ENCODE measurements around the gene ZNF221. TPM values are rescaled to one million over a fixed set of nuclear protein-coding genes. Genes with fewer than 3 reads are reported as not detected.
A peak's percentile ranks its signal among the peaks of the same experiment; 100 is the strongest.

Gene ZNF221
- total and polyA plus RNA-seq, 10 of the 15 experiments (the other 5 are each of a cell fraction or from before 2014, with no cell fraction given), result 0.15 to 1.7 (median 0.45) TPM; not detected in 1

DNA sequence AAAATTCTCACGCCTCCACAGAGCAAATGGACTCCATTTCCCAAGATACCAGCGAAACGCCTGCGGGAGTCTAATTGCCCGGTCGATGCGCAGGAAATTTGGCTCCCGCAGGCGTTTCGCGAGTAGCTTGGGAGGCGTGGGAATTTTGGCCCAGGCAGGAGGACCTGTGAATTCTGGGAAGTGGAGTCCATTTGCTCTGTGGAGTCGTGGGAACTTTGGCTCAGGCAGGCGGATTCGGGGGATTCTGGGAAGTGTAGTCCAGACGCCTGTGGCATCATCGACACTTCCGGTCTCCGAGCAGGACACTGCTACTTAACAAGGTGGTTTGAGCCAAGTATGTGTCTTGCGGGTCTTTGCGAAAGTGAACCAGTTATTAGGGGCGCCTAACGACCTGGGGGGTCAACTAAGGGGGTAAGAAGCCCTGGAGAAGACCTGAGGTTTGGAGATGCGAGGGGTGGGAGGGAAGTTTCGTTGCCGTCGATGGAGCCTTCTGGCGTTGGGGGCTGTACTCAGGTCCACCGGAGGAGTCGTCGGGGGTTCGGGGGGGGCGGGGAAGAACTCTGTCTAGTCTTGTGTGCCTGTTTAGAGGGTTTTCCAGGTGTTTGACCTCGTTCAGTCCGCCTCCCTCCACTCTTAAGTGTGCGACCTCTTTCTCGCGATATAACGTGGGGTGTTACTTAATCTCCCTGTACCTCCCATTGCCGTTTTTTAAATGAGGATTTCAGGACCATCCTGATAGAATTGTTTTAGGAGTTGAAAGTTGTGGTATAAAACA lies 33.1 kb downstream of the ZNF221 start, which contains the start of gene ZNF155 (continued):
- no peak for TF ChIP-seq ZBTB4 (CRISPR knock-in tag; IDR thresholded peaks at IDR 0.05)
- no peak for TF ChIP-seq RFX5 (IDR thresholded peaks at IDR 0.05; ENCODE audit: low read depth, low read length)
- TF ChIP-seq TCF3 (IDR thresholded peaks at IDR 0.05; ENCODE audit: borderline replicate concordance, insufficient read depth, low read depth, low read length), result no peak
- TF ChIP-seq STAT3 (IDR thresholded peaks at IDR 0.05; ENCODE audit: low read depth, low read length), result no peak
- TF ChIP-seq SMC3 (IDR thresholded peaks at IDR 0.05; ENCODE audit: borderline replicate concordance, low read length), result no peak
- TF ChIP-seq POLR2A (IDR thresholded peaks at IDR 0.05; ENCODE audit: low read depth, low read length), result peak; percentile 62; the same call in 1 of the 2 replicates
- TF ChIP-seq KLF5 (IDR thresholded peaks at IDR 0.05; ENCODE audit: partially characterized antibody), result no peak
- TF ChIP-seq, protein P1, sequence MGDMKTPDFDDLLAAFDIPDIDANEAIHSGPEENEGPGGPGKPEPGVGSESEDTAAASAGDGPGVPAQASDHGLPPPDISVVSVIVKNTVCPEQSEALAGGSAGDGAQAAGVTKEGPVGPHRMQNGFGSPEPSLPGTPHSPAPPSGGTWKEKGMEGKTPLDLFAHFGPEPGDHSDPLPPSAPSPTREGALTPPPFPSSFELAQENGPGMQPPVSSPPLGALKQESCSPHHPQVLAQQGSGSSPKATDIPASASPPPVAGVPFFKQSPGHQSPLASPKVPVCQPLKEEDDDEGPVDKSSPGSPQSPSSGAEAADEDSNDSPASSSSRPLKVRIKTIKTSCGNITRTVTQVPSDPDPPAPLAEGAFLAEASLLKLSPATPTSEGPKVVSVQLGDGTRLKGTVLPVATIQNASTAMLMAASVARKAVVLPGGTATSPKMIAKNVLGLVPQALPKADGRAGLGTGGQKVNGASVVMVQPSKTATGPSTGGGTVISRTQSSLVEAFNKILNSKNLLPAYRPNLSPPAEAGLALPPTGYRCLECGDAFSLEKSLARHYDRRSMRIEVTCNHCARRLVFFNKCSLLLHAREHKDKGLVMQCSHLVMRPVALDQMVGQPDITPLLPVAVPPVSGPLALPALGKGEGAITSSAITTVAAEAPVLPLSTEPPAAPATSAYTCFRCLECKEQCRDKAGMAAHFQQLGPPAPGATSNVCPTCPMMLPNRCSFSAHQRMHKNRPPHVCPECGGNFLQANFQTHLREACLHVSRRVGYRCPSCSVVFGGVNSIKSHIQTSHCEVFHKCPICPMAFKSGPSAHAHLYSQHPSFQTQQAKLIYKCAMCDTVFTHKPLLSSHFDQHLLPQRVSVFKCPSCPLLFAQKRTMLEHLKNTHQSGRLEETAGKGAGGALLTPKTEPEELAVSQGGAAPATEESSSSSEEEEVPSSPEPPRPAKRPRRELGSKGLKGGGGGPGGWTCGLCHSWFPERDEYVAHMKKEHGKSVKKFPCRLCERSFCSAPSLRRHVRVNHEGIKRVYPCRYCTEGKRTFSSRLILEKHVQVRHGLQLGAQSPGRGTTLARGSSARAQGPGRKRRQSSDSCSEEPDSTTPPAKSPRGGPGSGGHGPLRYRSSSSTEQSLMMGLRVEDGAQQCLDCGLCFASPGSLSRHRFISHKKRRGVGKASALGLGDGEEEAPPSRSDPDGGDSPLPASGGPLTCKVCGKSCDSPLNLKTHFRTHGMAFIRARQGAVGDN (IDR thresholded peaks at IDR 0.05), result peak; percentile 36; the same call in 1 of the 2 replicates
- TF ChIP-seq ATF7 (IDR thresholded peaks at IDR 0.05; ENCODE audit: low read depth), result peak; percentile 58; the same call in 1 of the 2 replicates
- TF ChIP-seq BMI1 (IDR thresholded peaks at IDR 0.05; ENCODE audit: borderline replicate concordance), result no peak
- no peak for TF ChIP-seq SP1 (IDR thresholded peaks at IDR 0.05; ENCODE audit: low read depth, low read length)
- TF ChIP-seq RUNX3 (IDR thresholded peaks at IDR 0.05; ENCODE audit: low read length), result peak; percentile 42
- TF ChIP-seq, protein P2, sequence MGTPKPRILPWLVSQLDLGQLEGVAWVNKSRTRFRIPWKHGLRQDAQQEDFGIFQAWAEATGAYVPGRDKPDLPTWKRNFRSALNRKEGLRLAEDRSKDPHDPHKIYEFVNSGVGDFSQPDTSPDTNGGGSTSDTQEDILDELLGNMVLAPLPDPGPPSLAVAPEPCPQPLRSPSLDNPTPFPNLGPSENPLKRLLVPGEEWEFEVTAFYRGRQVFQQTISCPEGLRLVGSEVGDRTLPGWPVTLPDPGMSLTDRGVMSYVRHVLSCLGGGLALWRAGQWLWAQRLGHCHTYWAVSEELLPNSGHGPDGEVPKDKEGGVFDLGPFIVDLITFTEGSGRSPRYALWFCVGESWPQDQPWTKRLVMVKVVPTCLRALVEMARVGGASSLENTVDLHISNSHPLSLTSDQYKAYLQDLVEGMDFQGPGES (IDR thresholded peaks at IDR 0.05), result no peak
- TF ChIP-seq, protein P3, sequence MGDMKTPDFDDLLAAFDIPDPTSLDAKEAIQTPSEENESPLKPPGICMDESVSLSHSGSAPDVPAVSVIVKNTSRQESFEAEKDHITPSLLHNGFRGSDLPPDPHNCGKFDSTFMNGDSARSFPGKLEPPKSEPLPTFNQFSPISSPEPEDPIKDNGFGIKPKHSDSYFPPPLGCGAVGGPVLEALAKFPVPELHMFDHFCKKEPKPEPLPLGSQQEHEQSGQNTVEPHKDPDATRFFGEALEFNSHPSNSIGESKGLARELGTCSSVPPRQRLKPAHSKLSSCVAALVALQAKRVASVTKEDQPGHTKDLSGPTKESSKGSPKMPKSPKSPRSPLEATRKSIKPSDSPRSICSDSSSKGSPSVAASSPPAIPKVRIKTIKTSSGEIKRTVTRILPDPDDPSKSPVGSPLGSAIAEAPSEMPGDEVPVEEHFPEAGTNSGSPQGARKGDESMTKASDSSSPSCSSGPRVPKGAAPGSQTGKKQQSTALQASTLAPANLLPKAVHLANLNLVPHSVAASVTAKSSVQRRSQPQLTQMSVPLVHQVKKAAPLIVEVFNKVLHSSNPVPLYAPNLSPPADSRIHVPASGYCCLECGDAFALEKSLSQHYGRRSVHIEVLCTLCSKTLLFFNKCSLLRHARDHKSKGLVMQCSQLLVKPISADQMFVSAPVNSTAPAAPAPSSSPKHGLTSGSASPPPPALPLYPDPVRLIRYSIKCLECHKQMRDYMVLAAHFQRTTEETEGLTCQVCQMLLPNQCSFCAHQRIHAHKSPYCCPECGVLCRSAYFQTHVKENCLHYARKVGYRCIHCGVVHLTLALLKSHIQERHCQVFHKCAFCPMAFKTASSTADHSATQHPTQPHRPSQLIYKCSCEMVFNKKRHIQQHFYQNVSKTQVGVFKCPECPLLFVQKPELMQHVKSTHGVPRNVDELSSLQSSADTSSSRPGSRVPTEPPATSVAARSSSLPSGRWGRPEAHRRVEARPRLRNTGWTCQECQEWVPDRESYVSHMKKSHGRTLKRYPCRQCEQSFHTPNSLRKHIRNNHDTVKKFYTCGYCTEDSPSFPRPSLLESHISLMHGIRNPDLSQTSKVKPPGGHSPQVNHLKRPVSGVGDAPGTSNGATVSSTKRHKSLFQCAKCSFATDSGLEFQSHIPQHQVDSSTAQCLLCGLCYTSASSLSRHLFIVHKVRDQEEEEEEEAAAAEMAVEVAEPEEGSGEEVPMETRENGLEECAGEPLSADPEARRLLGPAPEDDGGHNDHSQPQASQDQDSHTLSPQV (IDR thresholded peaks at IDR 0.05), result no peak
- TF ChIP-seq BCL3 (IDR thresholded peaks at IDR 0.05; ENCODE audit: borderline replicate concordance, insufficient read depth, low read depth, low read length, poor library complexity, severe bottlenecking), result peak; percentile 48

Measured in GM12878 (cell line).